MM.1S (cell line): ENCODE measurements around the gene MCL1.

Experiments
- DNase-seq: peaks from one replicate; pipeline ENCODE4 v3.0.0-alpha.2; 2015
- H2AFZ ChIP-seq: fragments of 300-600 bp; sonication (generic); 2 replicates; pipeline ENCODE4 v1.6.0; 2016; ENCODE audit warnings: antibody characterized with exemption, low read length
- H3F3A ChIP-seq: fragments of 300-600 bp; sonication (generic); 2 replicates; pipeline ENCODE4 v1.6.1; 2016; ENCODE audit warnings: mild to moderate bottlenecking, antibody characterized with exemption, low read length, moderate library complexity, mixed read lengths; ENCODE audit not compliant: insufficient read depth
- H3K27ac ChIP-seq: fragments of 300-600 bp; sonication (generic); 2 replicates; pipeline ENCODE4 v1.5.1; 2016; ENCODE audit warnings: mild to moderate bottlenecking, low read length
- H3K27me3 ChIP-seq: fragments of 300-600 bp; sonication (generic); replicated peaks from 2 replicates; pipeline ENCODE4 v1.6.0; 2016; ENCODE audit warnings: low read length; ENCODE audit not compliant: insufficient read depth
- H3K36me3 ChIP-seq: fragments of 300-600 bp; sonication (generic); replicated peaks from 2 replicates; pipeline ENCODE4 v1.6.1; 2016; ENCODE audit warnings: mild to moderate bottlenecking, low read length, mixed read lengths; ENCODE audit not compliant: insufficient read depth
- H3K4me1 ChIP-seq: fragments of 300-600 bp; sonication (generic); 2 replicates; pipeline ENCODE4 v1.6.1; 2016; ENCODE audit warnings: low read length, mixed read lengths
- H3K4me2 ChIP-seq: fragments of 300-600 bp; sonication (generic); 2 replicates; pipeline ENCODE4 v1.6.0; 2016; ENCODE audit warnings: low read depth, low read length
- H3K4me3 ChIP-seq: fragments of 300-600 bp; sonication (generic); 2 replicates; pipeline ENCODE4 v1.5.1; 2016; ENCODE audit warnings: low read length, mixed read lengths
- H3K79me2 ChIP-seq: fragments of 300-600 bp; sonication (generic); 2 replicates; pipeline ENCODE4 v1.6.1; 2016; ENCODE audit warnings: mixed run types, low read length, mixed read lengths
- H3K9ac ChIP-seq: fragments of 300-600 bp; sonication (generic); 2 replicates; pipeline ENCODE4 v1.6.1; 2016; ENCODE audit warnings: low read length, mixed read lengths
- H3K9me2 ChIP-seq: fragments of 300-600 bp; sonication (generic); replicated peaks from 2 replicates; pipeline ENCODE4 v1.6.1; 2016; ENCODE audit warnings: mild to moderate bottlenecking, low read length, mixed read lengths; ENCODE audit not compliant: insufficient read depth
- H3K9me3 ChIP-seq: fragments of 300-600 bp; sonication (generic); replicated peaks from 2 replicates; pipeline ENCODE4 v1.6.1; 2016; ENCODE audit warnings: mild to moderate bottlenecking, low read length, mixed read lengths; ENCODE audit not compliant: insufficient read depth
- H4K20me1 ChIP-seq: fragments of 300-600 bp; sonication (generic); 2 replicates; pipeline ENCODE4 v1.6.1; 2016; ENCODE audit warnings: mild to moderate bottlenecking, low read length, moderate library complexity, mixed read lengths; ENCODE audit not compliant: insufficient read depth
- CTCF ChIP-seq: fragments of 300-600 bp; sonication (generic); IDR thresholded peaks from 2 replicates; pipeline ENCODE4 v1.5.1; 2016; ENCODE audit warnings: antibody characterized with exemption, low read length, mixed read lengths
- EZH2 ChIP-seq: fragments of 300-600 bp; sonication (generic); optimal IDR thresholded peaks from 2 replicates; pipeline ENCODE3; 2017; ENCODE audit warnings: low read depth, mild to moderate bottlenecking, antibody characterized with exemption, low read length, mixed read lengths
- EZH2phosphoT487 ChIP-seq: fragments of 300-600 bp; sonication (generic); IDR thresholded peaks from 2 replicates; pipeline ENCODE4 v1.6.1; 2018; ENCODE audit warnings: antibody characterized with exemption, low read length

MCL1 gene

DNA sequence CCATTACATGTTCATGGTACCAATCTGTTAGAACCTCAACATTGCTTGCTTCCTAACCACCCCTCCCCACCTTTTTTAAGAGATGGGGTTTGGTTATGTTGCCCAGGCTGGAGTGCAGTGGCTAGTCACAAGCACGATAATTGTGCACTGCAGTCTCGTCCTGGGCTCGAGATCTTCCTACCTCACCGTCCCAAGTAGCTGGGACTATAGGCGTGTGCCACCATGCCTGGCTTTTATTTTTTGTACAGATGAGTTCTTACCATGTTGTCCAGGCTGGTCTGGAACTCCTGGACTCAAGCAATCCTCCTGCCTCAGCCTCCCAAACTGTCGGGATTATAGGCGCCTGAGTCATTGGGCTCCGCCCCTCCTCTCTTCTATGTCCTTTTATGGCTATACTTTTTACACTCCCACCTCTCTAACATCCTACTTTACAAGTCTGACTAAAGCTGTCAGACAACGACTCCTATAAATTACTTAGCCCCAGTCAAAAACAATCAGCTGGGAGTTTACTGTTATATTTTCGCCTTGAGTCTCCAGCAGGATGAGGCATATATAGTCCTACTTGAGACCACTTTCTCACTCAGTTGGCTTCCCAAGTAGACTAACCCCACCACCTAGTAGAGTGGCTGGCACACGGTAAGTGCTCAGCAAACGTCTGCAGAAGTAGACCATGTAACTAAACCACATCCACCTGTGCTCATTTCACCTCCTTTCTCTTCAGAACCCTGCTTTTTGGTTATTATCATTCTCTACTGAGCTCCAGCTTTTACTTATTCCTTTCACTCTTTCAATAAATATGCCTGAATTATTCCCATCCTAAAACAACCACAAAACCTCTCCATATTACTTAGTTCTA is 36.2 kb upstream of the MCL1 start:
- peaks cover 7% of the 10 kb centered on the region; the same call in 1 of the 2 replicates for H3K36me3 ChIP-seq
- H3K9me2 ChIP-seq = no peaks in the 10 kb centered on the region
- no peaks in the 10 kb centered on the region for H3K9me3 ChIP-seq
- H3F3A ChIP-seq = peaks cover 46% of the 10 kb centered on the region
- TF ChIP-seq EZH2 (no peak), CTCF (no peak), EZH2phosphoT487 (no peak)
- H4K20me1 ChIP-seq = no peaks in the 10 kb centered on the region
- H3K79me2 ChIP-seq = peaks cover 19% of the 10 kb centered on the region
- no peak overlapping the region for H2AFZ ChIP-seq
- peaks cover 40% of the 10 kb centered on the region for H3K4me1 ChIP-seq
- no peak overlapping the region for H3K4me3 ChIP-seq
- H3K4me2 ChIP-seq = no peak overlapping the region
- H3K9ac ChIP-seq = no peak overlapping the region
- no peaks in the 10 kb centered on the region for H3K27me3 ChIP-seq
- peak overlapping the region; percentile 2; the same call in 1 of the 2 replicates for H3K27ac ChIP-seq
- DNase-seq = no peak

GRCh38 chr1:150613061-150613920 is 33.9 kb upstream of the MCL1 start:
- H3K4me2 ChIP-seq = peak overlapping the region; percentile 55
- H3K4me1 ChIP-seq = peaks cover 40% of the 10 kb centered on the region
- H2AFZ ChIP-seq = no peak overlapping the region
- H3K36me3 ChIP-seq = no peaks in the 10 kb centered on the region; the same call in 1 of the 2 replicates
- H3K27me3 ChIP-seq = no peaks in the 10 kb centered on the region
- peak overlapping the region; percentile 68 for H3K9ac ChIP-seq
- H3K4me3 ChIP-seq = peak overlapping the region; percentile 8; the same call in 1 of the 2 replicates
- TF ChIP-seq EZH2 (no peak), CTCF (no peak), EZH2phosphoT487 (no peak)
- peak overlapping the region; percentile 91 for H3K27ac ChIP-seq
- H4K20me1 ChIP-seq = no peaks in the 10 kb centered on the region
- peaks cover 12% of the 10 kb centered on the region for H3K79me2 ChIP-seq
- DNase-seq = peak; percentile 70
- peaks cover 46% of the 10 kb centered on the region for H3F3A ChIP-seq
- no peaks in the 10 kb centered on the region for H3K9me3 ChIP-seq
- no peaks in the 10 kb centered on the region for H3K9me2 ChIP-seq

GRCh38 chr1:150612014-150612345 is 32.6 kb upstream of the MCL1 start:
- H3K79me2 ChIP-seq = peaks cover 12% of the 10 kb centered on the region
- no peaks in the 10 kb centered on the region for H3K27me3 ChIP-seq
- H3K36me3 ChIP-seq = no peaks in the 10 kb centered on the region; the same call in 1 of the 2 replicates
- peak; percentile 11 for DNase-seq
- peak overlapping the region; percentile 91 for H3K27ac ChIP-seq
- peak overlapping the region; percentile 79 for H3K4me2 ChIP-seq
- H4K20me1 ChIP-seq = no peaks in the 10 kb centered on the region
- no peaks in the 10 kb centered on the region for H3K9me2 ChIP-seq
- peak overlapping the region; percentile 75 for H3K9ac ChIP-seq
- no peak overlapping the region for H2AFZ ChIP-seq
- peak overlapping the region; percentile 11; the same call in 1 of the 2 replicates for H3K4me3 ChIP-seq
- peaks cover 40% of the 10 kb centered on the region for H3F3A ChIP-seq
- H3K9me3 ChIP-seq = no peaks in the 10 kb centered on the region
- TF ChIP-seq EZH2phosphoT487 = no peak
- TF ChIP-seq CTCF = no peak
- TF ChIP-seq EZH2 = no peak
- H3K4me1 ChIP-seq = peaks cover 40% of the 10 kb centered on the region
